Activated naive CD8-positive, alpha-beta T cell treated with anti-CD3 and anti-CD28 coated beads, Interleukin-2, amount 50 U/mL, for 16 hours (primary cell): Measurements from ENCODE around the gene MAMDC2.

ENCODE experiments used
- DNase-seq: peaks from one replicate; pipeline ENCODE4 v3.0.0-alpha.2; 2020; ENCODE audit warnings: low read depth, low spot score

MAMDC2 gene

DNA sequence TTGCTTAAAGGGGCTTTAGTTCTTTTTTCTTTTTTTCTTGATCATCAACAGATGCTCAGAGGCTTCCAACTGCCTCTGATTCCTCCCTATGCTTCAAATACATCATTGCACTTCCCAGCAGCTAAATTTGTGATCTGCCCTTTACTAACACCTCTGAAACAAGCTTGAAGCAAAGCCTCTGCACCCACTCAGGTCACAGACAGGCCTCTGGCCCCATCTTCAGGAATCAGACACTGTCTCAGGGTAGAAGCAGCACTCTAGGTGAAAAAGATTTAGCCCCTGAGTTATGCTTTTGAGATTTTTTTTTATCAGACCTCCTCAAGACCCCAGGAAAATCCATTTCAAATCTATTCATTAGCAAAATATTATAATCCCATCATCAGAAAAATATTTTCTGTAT is 91.5 kb downstream of the MAMDC2 start:
- DNase-seq: no peak

DNA sequence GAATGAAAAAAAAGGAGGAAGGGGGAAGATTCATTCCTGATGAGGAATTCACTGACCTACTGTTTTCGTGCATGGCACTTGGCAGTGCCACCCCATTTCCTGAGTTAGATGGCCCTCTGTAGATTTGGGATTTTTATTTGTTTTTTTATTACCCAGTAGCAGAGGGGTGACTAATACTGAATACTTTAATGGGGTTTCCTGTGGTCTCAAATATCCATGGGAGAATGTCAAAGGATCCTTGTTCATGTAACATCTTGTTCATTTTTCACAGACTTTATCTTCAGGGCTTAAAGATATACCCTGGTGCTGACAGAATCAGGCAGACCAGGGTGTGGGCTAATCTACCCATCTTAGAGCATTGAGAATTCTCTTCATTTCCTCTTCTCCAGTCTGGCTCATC is 93.0 kb downstream of the MAMDC2 start:
- DNase-seq: no peak

DNA sequence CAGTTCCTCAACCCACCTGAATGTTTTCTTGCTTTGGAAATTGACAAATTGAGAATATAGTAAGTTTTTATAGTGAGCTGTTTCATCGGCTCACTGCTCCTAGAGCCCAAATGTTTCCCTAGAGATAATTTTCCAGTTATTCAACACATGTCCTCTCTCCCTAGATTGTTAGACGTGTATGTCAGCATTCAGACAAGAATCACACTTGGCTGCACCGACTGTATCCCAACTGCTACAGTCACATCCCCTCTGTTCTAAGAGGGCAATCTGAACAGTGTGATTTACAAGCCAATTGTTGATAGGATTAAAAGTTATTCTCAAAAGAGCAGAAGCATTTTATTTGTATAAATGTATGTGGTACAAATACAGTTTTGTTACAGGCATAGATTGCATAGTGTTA is 93.9 kb downstream of the MAMDC2 start:
- no peak for DNase-seq

DNA sequence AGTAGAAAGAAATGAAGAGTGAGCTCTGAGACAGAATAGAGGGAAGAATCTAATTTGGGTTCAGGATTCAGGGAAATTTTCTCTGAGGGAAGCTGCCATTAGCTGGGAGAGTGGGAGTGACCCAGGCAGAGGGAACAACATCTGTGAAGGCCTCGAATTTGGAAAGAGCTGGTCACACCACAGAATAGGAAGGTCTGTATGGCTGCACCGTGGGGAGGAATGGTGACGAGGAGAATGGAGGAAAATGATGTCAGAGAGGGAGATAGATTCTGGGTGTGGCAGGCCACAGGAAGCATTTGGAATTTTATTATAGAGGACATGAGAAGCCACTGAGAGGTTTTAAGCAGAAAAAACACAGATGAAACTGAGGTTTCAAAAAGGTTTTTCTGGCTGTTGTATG is 98.5 kb downstream of the MAMDC2 start:
- DNase-seq: no peak

DNA sequence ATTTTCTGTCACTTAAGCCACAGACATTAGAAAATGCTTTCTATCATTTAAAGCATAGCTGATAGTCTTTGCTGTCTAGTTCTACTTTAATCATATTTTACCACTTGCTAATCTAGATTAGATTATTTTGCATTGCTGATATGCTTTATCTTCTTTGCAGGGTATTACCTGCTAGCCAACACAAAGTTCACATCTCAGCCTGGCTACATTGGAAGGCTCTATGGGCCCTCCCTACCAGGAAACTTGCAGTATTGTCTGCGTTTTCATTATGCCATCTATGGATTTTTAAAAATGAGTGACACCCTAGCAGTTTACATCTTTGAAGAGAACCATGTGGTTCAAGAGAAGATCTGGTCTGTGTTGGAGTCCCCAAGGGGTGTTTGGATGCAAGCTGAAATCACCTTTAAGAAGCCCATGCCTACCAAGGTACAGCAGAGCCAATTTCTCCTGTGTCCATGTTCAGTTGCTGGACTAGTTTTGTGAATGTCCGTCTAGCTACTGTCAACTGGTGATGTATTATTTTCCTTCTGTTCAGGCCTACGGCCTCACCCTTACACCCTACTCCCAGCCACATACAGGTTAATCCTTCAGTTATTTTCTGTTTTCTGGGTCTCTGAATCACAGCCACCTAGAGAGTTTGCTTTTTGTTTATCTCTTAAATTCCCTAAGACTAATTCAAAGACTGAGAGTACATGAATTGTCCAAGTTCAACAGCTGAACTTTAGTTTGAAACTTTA is 99.9 kb downstream of the MAMDC2 start:
- DNase-seq: no peak

GRCh38 chr9:70144131-70144503 is 100.5 kb downstream of the MAMDC2 start:
- no peak for DNase-seq

DNA sequence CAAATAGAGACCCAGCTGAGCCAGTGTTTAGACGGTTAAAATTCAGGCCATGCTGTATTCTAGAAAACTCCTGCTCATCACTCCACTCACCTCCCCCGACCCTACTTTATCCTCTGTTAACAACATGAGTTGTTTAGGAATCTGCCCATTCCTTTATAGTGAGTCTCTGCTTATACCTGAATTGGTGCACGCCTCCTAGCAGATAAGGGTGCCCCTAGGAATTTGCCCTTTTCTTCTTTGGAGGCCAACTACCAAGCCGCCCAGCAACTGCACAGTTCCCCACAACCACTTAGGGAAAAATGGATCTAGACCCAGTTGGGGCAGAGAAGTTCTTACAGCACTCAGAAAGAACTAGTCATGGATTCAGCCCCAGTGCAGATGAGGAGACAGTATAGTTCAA is 102.3 kb downstream of the MAMDC2 start:
- no peak for DNase-seq

- no peak for DNase-seq
Observed at GRCh38 chr9:70147196-70147595, 103.5 kb downstream of the MAMDC2 start.

DNA sequence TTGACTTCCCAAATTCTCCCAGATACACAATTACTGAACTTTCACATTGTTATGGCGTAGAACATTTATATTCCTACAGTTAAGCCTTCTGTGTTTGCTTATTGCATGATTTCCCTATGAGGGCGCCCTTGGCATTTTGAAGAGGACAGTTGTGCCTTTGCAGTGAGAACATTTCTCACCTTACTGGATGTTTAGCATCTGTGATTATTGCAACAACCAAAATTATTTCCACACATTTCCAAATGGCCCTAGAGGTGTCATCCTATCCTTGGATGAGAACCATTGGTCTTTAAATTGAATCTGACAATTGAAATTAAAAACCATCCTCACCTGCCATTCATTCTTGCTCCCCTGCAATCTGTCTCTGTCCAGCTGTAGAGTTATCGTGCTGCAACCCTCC is 104.0 kb downstream of the MAMDC2 start:
- DNase-seq: no peak

- no peak for DNase-seq
Observed at GRCh38 chr9:70152350-70152749, 108.7 kb downstream of the MAMDC2 start.

- no peak for DNase-seq
Observed at GRCh38 chr9:70156729-70157128, 113.1 kb downstream of the MAMDC2 start.

DNA sequence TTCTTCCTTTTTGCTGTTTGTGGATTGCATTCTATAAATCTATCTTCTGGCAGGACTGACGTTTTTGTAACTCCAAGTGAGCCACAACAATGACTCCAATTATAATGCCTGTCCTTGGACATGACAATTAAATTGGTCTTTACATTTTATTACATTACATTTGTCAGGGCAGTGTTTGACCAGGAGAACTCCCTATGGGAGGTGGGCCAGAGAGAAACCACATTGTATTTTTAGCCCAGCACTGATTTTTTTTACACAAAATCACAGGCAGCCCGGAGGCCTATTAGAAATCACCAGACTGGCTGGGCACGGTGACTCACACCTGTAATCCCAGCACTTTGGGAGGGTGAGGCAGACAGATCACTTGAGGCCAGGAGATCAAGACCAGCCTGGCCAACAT is 116.0 kb downstream of the MAMDC2 start:
- no peak for DNase-seq

DNA sequence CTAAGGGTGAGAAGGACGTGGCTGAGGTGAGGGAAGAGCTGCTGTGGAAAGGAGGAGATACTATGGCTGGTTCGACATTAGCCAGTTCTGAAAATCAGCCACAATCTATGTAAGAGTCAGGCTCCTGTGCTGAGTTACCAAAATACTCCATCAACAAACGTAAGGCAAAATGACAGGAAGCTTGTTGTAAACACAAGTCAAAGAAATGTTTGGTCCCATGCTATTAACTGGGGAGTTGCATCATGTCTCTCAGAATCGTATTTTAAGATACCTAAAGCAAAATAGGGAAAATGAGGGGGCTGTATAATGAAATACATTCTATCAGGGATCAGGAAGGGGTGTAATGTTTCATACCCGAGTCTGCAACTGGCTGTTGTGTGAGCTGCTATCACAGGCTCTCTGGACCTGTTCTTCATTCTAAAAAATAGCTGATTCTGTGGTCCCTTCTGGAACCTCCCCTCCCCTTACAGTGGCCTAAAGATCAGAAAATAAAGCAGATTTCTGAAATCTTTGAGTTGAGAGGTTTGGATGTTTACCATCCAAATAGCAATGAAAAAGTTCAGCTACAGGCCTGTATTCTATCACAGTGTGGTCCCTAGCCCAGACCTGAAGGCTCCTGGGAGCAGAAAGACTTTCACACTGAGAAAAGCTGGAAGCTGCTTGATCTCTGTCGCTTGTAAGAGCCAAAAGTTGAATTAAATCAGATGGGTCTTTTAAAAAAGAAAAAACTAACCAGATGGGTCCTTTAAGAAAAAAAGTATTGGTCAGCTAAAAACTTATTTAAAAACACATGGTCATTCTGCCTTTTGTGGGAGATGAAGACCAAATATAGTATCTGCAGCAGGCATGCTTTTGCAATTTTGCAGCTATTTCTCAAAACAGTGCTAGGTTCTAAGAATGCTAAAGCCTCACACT is 117.3 kb downstream of the MAMDC2 start:
- no peak for DNase-seq

GRCh38 chr9:70165006-70165602 is 121.5 kb downstream of the MAMDC2 start:
- DNase-seq: no peak

- no peak for DNase-seq
Observed at GRCh38 chr9:70168521-70168920, 124.9 kb downstream of the MAMDC2 start.

- no peak for DNase-seq
Observed at GRCh38 chr9:70169222-70169621, 125.6 kb downstream of the MAMDC2 start.

- no peak for DNase-seq
Observed at GRCh38 chr9:70170151-70170790, 126.6 kb downstream of the MAMDC2 start.

DNA sequence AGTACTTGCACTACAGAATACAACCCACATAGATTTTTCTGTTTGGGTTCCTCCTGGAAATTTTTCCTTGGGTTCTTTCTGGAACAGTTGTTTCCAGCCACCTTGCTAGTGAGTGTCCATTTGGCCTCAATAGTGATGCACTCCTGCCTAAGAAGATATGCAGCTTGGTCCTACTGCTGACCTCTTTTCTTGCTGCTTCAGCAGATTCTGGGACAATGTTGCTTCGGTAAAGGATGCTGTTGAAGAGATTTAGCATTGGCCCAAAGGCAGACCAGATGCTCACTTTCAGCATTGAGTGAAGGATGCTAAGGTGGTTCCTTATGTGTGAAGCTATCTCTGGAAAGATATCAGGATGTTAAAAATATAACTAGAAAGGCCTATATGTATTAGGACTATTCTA is 128.9 kb downstream of the MAMDC2 start:
- DNase-seq: no peak

DNA sequence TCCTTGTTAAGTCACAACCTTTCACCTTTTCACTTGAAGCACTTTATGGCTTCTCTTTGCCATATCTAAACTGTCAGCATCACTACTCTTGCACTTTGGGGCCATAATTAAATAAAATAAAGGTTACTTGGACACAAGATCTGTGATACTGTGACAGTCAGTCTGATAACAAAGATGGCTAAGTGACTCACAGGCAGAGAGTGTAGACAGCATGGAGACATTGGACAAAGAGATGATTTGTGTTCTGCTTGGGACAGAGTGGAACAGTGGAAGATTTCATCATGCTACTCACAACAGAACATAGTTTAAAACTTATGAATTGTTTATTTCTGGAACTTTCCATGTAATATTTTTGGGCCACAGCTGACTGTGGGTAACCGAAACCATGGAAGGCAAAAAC is 133.5 kb downstream of the MAMDC2 start:
- no peak for DNase-seq

DNA sequence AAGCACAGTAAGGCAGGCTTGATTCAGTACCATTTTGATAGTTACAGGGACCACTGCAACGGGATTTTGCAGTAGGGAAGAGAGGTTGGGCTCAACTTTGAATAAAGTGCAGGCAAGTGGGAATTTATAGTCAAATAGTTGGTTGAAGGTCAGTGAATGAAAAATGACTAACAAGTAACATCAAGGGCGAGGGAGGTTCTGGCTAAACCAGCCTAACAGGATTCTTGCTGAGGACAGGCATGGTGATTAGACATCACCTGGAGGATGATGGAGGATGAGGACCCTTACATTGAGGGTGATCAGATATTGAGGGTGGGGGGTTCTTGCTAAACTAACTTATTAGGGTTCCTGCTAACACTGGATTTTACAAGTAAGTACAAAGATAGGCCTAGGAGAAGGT is 149.1 kb downstream of the MAMDC2 start:
- DNase-seq: no peak

DNA sequence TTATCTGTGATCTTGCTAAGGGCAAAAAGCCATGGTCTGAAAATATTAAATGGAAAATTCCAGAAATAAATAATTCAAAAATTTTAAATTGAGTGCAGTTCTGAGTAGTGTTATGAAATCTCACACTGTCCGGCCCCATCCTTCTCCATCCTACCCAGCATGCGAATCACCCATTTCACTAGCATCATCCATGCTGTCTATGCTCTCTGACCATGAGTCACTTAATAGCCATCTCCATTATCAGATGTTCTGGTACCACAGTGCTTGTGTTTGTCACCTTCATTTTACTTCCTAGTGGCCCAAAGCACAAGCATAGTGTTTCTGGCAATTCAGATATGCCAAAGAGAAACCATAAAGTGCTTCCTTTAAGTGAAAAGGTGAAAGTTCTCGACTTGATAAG is 151.8 kb downstream of the MAMDC2 start:
- DNase-seq: no peak
